Fibroblast of skin of right quadriceps (primary cell): ENCODE measurements around the gene ELOVL3.
"Not testable (repeated sequence)": the region's sequence is repeated elsewhere in the genome, so short reads cannot be mapped to it uniquely, and the experiment has no call there.

Source experiments
- DNase-seq: peaks from one replicate; pipeline ENCODE4 v3.0.0-alpha.2; 2013

ELOVL3 gene

GRCh38 chr10:102225646-102226541 is at the start of gene ELOVL3:
Gene ELOVL3 (plus strand): TSS chr10:102226299. CDS start chr10:102226549, 250 bp downstream.
- peak; percentile 91 for DNase-seq

- DNase-seq, result no peak
Observed at GRCh38 chr10:102184606-102185005, 41.5 kb upstream of the ELOVL3 start.

- DNase-seq, result no peak
Observed at GRCh38 chr10:102185272-102185671, 40.8 kb upstream of the ELOVL3 start.

- no peak for DNase-seq
Observed at GRCh38 chr10:102185811-102186527, 40.1 kb upstream of the ELOVL3 start.

- no peak for DNase-seq
Observed at GRCh38 chr10:102188298-102188940, 37.7 kb upstream of the ELOVL3 start.

GRCh38 chr10:102188941-102189898 is 36.9 kb upstream of the ELOVL3 start:
- not testable (repeated sequence) for DNase-seq

- no peak for DNase-seq
Observed at GRCh38 chr10:102191956-102192355, 34.1 kb upstream of the ELOVL3 start.

- no peak for DNase-seq
Observed at GRCh38 chr10:102195296-102195870, 30.7 kb upstream of the ELOVL3 start.

GRCh38 chr10:102196893-102197292 is 29.2 kb upstream of the ELOVL3 start:
- DNase-seq, result no peak

- DNase-seq, result no peak
Observed at GRCh38 chr10:102198027-102198426, 28.1 kb upstream of the ELOVL3 start.

GRCh38 chr10:102200751-102201640 is 25.1 kb upstream of the ELOVL3 start:
- DNase-seq, result no peak

- no peak for DNase-seq
Observed at GRCh38 chr10:102202386-102202785, 23.7 kb upstream of the ELOVL3 start.

GRCh38 chr10:102208311-102209035 is 17.6 kb upstream of the ELOVL3 start:
- DNase-seq, result no peak

GRCh38 chr10:102211615-102212299 is 14.3 kb upstream of the ELOVL3 start:
- DNase-seq, result no peak

GRCh38 chr10:102213599-102213998 is 12.5 kb upstream of the ELOVL3 start:
- DNase-seq, result not testable (repeated sequence)

GRCh38 chr10:102219370-102219769 is 6.7 kb upstream of the ELOVL3 start:
- DNase-seq, result no peak

- no peak for DNase-seq
Observed at GRCh38 chr10:102220612-102221011, 5.5 kb upstream of the ELOVL3 start.

- DNase-seq, result no peak
Observed at GRCh38 chr10:102222797-102223196, 3.3 kb upstream of the ELOVL3 start.

- no peak for DNase-seq
Observed at GRCh38 chr10:102226542-102226870, 407 bp downstream of the ELOVL3 start.

GRCh38 chr10:102227050-102227449 is 951 bp downstream of the ELOVL3 start:
- peak; percentile 68 for DNase-seq
